Measurements from ENCODE around the gene BROX. TPM values are rescaled to one million over a fixed set of nuclear protein-coding genes. Genes with fewer than 3 reads are reported as not detected.

The BROX gene
- total RNA-seq, 2 donors from 2014 or later: 22.8 to 26.3 TPM

DNA sequence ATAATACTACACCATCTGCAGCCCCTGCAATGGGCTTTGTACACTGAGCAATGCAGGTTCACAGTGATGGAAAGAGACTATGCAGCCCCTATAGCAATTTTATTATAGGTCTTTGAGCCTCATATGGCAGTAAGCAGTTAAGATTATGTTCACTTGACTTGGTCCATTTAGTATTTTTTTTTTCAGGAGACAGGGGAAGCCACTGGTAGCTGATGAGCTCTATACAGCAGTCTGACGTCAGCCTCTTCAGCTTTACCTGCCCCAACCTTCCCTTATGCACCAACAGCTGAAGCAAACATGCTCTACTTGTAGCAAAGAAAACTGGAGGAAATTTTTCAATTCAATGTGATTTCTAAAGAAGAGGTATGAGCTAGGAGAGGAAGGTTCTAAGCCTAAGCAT is 32.3 kb upstream of the BROX start:
- H3K27ac Mint-ChIP-seq: no peak overlapping the region
- H3K4me3 ChIP-seq (ENCODE audit: low read length): no peak overlapping the region
- no peak overlapping the region for H3K4me3 Mint-ChIP-seq
- no peaks in the 10 kb centered on the region for H3K4me1 ChIP-seq (ENCODE audit: control insufficient read depth, insufficient read depth, low read length)
- no peaks in the 10 kb centered on the region for H3K27me3 Mint-ChIP-seq (ENCODE audit: insufficient read depth)
- H3K9me3 Mint-ChIP-seq: no peaks in the 10 kb centered on the region
- no peaks in the 10 kb centered on the region for H3K9me3 ChIP-seq (ENCODE audit: control insufficient read depth, low read length)
- H3K27ac ChIP-seq (ENCODE audit: low read depth, low read length): no peak overlapping the region
- H3K9ac ChIP-seq (ENCODE audit: extremely low read depth, low read length, poor library complexity, severe bottlenecking): no peak overlapping the region
- 100% methylated on average over 1 of the region's 1 CpG for WGBS, 2 experiments (ENCODE audit: insufficient coverage in 1 of 2, insufficient read length in 1 of 2)
- DNase-seq: no peak
- TF ChIP-seq, protein P1, sequence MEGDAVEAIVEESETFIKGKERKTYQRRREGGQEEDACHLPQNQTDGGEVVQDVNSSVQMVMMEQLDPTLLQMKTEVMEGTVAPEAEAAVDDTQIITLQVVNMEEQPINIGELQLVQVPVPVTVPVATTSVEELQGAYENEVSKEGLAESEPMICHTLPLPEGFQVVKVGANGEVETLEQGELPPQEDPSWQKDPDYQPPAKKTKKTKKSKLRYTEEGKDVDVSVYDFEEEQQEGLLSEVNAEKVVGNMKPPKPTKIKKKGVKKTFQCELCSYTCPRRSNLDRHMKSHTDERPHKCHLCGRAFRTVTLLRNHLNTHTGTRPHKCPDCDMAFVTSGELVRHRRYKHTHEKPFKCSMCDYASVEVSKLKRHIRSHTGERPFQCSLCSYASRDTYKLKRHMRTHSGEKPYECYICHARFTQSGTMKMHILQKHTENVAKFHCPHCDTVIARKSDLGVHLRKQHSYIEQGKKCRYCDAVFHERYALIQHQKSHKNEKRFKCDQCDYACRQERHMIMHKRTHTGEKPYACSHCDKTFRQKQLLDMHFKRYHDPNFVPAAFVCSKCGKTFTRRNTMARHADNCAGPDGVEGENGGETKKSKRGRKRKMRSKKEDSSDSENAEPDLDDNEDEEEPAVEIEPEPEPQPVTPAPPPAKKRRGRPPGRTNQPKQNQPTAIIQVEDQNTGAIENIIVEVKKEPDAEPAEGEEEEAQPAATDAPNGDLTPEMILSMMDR (conservative IDR thresholded peaks at IDR 0.05): no peak
- H3K36me3 Mint-ChIP-seq (ENCODE audit: low read depth): peaks cover 38% of the 10 kb centered on the region
- no peaks in the 10 kb centered on the region for H3K27me3 ChIP-seq (ENCODE audit: control insufficient read depth, insufficient read depth, low read length, poor library complexity, severe bottlenecking)
- H3K36me3 ChIP-seq (ENCODE audit: control insufficient read depth, insufficient read depth, low read length): peaks cover 77% of the 10 kb centered on the region
- H3K4me1 Mint-ChIP-seq: no peaks in the 10 kb centered on the region

DNA sequence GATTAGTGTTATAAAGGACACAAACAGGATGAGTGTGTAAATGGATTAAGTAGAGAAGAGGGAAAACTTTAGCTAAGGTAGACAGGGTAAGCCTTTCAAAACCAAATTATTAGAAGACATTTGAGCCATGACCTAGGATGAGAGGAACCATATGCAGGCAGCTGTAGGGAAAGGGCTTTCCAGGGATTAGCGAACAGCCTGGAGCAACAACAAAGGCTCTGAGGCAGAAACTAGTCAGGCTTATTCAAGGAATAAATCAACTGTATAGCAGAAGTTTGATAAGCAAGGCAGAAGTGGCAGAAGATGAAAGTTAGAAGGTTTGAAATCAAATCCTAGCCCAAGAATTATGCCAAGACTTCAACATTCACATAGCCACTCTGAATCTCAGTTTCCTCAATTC is 21.3 kb upstream of the BROX start:
- TF ChIP-seq, protein P1 (conservative IDR thresholded peaks at IDR 0.05): no peak

DNA sequence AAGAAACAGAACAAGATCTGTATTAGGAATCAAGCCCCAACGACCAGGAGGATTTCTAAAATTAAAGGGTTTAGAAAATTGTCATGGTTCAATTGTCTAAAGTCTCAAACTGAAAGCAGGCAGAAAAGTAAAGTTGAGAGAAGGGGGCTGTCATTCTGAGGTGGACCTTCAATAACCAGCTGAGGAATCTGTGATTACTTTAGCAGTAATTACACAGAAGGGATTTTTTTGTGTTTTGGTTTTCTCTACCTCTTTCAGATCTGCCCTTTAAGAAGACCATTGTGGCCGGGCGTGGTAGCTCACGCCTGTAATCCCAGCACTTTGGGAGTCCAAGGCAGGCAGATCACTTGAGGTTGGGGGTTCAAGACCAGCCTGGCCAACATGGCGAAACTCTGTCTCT is 17.4 kb upstream of the BROX start:
- no peak overlapping the region for H3K4me3 ChIP-seq (ENCODE audit: low read length)
- H3K9ac ChIP-seq (ENCODE audit: extremely low read depth, low read length, poor library complexity, severe bottlenecking): no peak overlapping the region
- Mint-ChIP-seq H3K36me3 (ENCODE audit: low read depth) (peaks cover 23% of the 10 kb centered on the region), H3K4me1 (peaks cover 2% of the 10 kb centered on the region), H3K27me3 (ENCODE audit: insufficient read depth) (no peaks in the 10 kb centered on the region), H3K27ac (no peak overlapping the region), H3K4me3 (no peak overlapping the region), H3K9me3 (peaks cover 4% of the 10 kb centered on the region)
- TF ChIP-seq, protein P1 (conservative IDR thresholded peaks at IDR 0.05): no peak
- WGBS, 2 experiments (ENCODE audit: insufficient coverage in 1 of 2, insufficient read length in 1 of 2): 87 to 96% methylated on average over 4 to 5 of the region's 5 CpGs
- H3K36me3 ChIP-seq (ENCODE audit: control insufficient read depth, insufficient read depth, low read length): peaks cover 47% of the 10 kb centered on the region
- no peak overlapping the region for H3K27ac ChIP-seq (ENCODE audit: low read depth, low read length)
- H3K4me1 ChIP-seq (ENCODE audit: control insufficient read depth, insufficient read depth, low read length): no peaks in the 10 kb centered on the region
- DNase-seq: no peak
- peaks cover 12% of the 10 kb centered on the region for H3K9me3 ChIP-seq (ENCODE audit: control insufficient read depth, low read length)
- H3K27me3 ChIP-seq (ENCODE audit: control insufficient read depth, insufficient read depth, low read length, poor library complexity, severe bottlenecking): no peaks in the 10 kb centered on the region

More for the DNA sequence above, 21.3 kb upstream of the BROX start:
- Mint-ChIP-seq H3K36me3 (ENCODE audit: low read depth) (peaks cover 24% of the 10 kb centered on the region), H3K4me1 (peaks cover 2% of the 10 kb centered on the region), H3K4me3 (no peak overlapping the region), H3K27me3 (ENCODE audit: insufficient read depth) (no peaks in the 10 kb centered on the region), H3K9me3 (no peaks in the 10 kb centered on the region), H3K27ac (no peak overlapping the region)
- Histone ChIP-seq H3K27ac (ENCODE audit: low read depth, low read length) (no peak overlapping the region), H3K9me3 (ENCODE audit: control insufficient read depth, low read length) (no peaks in the 10 kb centered on the region), H3K4me1 (ENCODE audit: control insufficient read depth, insufficient read depth, low read length) (no peaks in the 10 kb centered on the region), H3K9ac (ENCODE audit: extremely low read depth, low read length, poor library complexity, severe bottlenecking) (no peak overlapping the region), H3K4me3 (ENCODE audit: low read length) (no peak overlapping the region), H3K27me3 (ENCODE audit: control insufficient read depth, insufficient read depth, low read length, poor library complexity, severe bottlenecking) (no peaks in the 10 kb centered on the region), H3K36me3 (ENCODE audit: control insufficient read depth, insufficient read depth, low read length) (peaks cover 52% of the 10 kb centered on the region)
- 100% methylated on average over 1 of the region's 1 CpG for WGBS, 2 experiments (ENCODE audit: insufficient coverage in 1 of 2, insufficient read length in 1 of 2)
- DNase-seq: no peak
